Measurements from ENCODE around the gene GPX3.

- TF ChIP-seq CTCF (IDR thresholded peaks at IDR 0.05): no peak
- no peak for TF ChIP-seq POLR2A (IDR thresholded peaks at IDR 0.05)
Measured at GRCh38 chr5:151064916-151065499, 44.6 kb downstream of the GPX3 start.
